Tibial artery (tissue), 4 donors: ENCODE results near the gene SNX17.

Experiments
- DNase-seq, 2 donors: peaks; one replicate each; pipeline ENCODE4 v3.0.0-alpha.2; 2019
- H3K27ac ChIP-seq, 2 donors: fragments of 200-600 bp; sonication (generic) in 1 of 2; 1 replicate in 1 of 2; 2 replicates in 1 of 2; pipeline ENCODE4 v1.5.1; 2018 to 2019; ENCODE audit warnings: mild to moderate bottlenecking in 1 of 2
- H3K27me3 ChIP-seq, 2 donors: fragments of 200-600 bp; sonication (generic) in 1 of 2; one replicate each; pipeline versions ENCODE4 v1.5.1 to v1.6.0; 2016 to 2019
- H3K36me3 ChIP-seq, 3 donors: fragments of 200-600 bp; sonication (generic) in 2 of 3; one replicate each; pipeline ENCODE4 v1.5.1; 2016 to 2019; ENCODE audit warnings: mild to moderate bottlenecking in 2 of 3
- H3K4me1 ChIP-seq, 4 donors: fragments of 200-600 bp; sonication (generic) in 2 of 4; 1 replicate in 3 of 4; 2 replicates in 1 of 4; pipeline ENCODE4 v1.5.1; 2016 to 2019
- H3K4me3 ChIP-seq, 2 donors: fragments of 200-600 bp; sonication (generic) in 1 of 2; 1 replicate in 1 of 2; 2 replicates in 1 of 2; pipeline ENCODE4 v1.5.1; 2018 to 2019; ENCODE audit warnings: mild to moderate bottlenecking in 2 of 2
- H3K9me3 ChIP-seq, 3 donors: fragments of 200-600 bp; sonication (generic) in 1 of 3; one replicate each; pipeline ENCODE4 v1.5.1; 2016 to 2019
- CTCF ChIP-seq, 2 experiments: fragments of 200-600 bp in 1 of 2; fragments of 450-650 bp in 1 of 2; IDR thresholded peaks; one replicate each; pipeline ENCODE4 v1.5.1; 2017 to 2019; ENCODE audit warnings: antibody characterized with exemption in 2 of 2, mild to moderate bottlenecking in 1 of 2, moderate library complexity in 1 of 2
- intact Hi-C: fragments of 100-400 bp; cut with DNase I; formaldehyde crosslinking; loops from one replicate; pipeline ENCODE4 v1.15.0; 2023; ENCODE audit warnings: low total_unique reads

SNX17 gene

GRCh38 chr2:27400348-27401135, 30.1 kb downstream of the SNX17 start:
- no peak for TF ChIP-seq CTCF (IDR thresholded peaks at IDR 0.05)
- Histone ChIP-seq H3K27me3 (no peaks in the 10 kb centered on the region), H3K4me1 (no peaks in the 10 kb centered on the region), H3K27ac (no peak overlapping the region), H3K4me3 (no peak overlapping the region), H3K9me3 (no peaks in the 10 kb centered on the region), H3K36me3 (peaks cover 0 to 10% (median 0%) of the 10 kb centered on the region in 3 donors)
- intact Hi-C loops, result no loop called here
- no peak for DNase-seq

- peak; percentile 41 to 42 for TF ChIP-seq CTCF (IDR thresholded peaks at IDR 0.05)
- H3K27ac ChIP-seq, result peak overlapping the region in 1 of 2 donors; percentile 80
Observed at GRCh38 chr2:27407798-27408491, 37.5 kb downstream of the SNX17 start.

GRCh38 chr2:27408601-27409320, 38.3 kb downstream of the SNX17 start:
- H3K36me3 ChIP-seq, result peaks cover 0 to 7% (median 0%) of the 10 kb centered on the region in 3 donors
- no peaks in the 10 kb centered on the region for H3K27me3 ChIP-seq
- no peak for TF ChIP-seq CTCF (IDR thresholded peaks at IDR 0.05)
- no peaks in the 10 kb centered on the region for H3K9me3 ChIP-seq
- H3K4me3 ChIP-seq, result peak overlapping the region; percentile 70 to 85
- H3K4me1 ChIP-seq, result peaks cover 0 to 22% (median 10%) of the 10 kb centered on the region in 4 donors
- intact Hi-C loops, result loop anchor here (2.0 kb wide), 1 partner anchor 20 kb away; the partner anchor contains the start of gene NRBP1
- peak overlapping the region; percentile 76 to 80 for H3K27ac ChIP-seq
- peak in 1 of 2 donors; percentile 67 for DNase-seq

More at GRCh38 chr2:27407798-27408491, 37.5 kb downstream of the SNX17 start:
- no peak for DNase-seq
- intact Hi-C loops, result loop anchor here (2.0 kb wide), 1 partner anchor 21 kb away; the partner anchor contains the start of gene NRBP1
- Histone ChIP-seq H3K27me3 (no peaks in the 10 kb centered on the region), H3K4me1 (peaks cover 0 to 22% (median 10%) of the 10 kb centered on the region in 4 donors), H3K36me3 (peaks cover 0 to 10% (median 0%) of the 10 kb centered on the region in 3 donors), H3K9me3 (no peaks in the 10 kb centered on the region), H3K4me3 (peak overlapping the region; percentile 70 to 85)

GRCh38 chr2:27409321-27410073, 39.1 kb downstream of the SNX17 start, which contains the start of gene PPM1G:
PPM1G (minus strand) TSS chr2:27409591; CDS start chr2:27409422, 169 bp downstream.
- Histone ChIP-seq H3K27me3 (no peaks in the 10 kb centered on the region), H3K4me1 (peaks cover 0 to 22% (median 10%) of the 10 kb centered on the region in 4 donors), H3K36me3 (peaks cover 0 to 7% (median 0%) of the 10 kb centered on the region in 3 donors), H3K4me3 (peak within 1 kb of the TSS; percentile 70 to 85), H3K9me3 (no peaks in the 10 kb centered on the region), H3K27ac (peak within 1 kb of the TSS; percentile 76 to 80)
- TF ChIP-seq CTCF (IDR thresholded peaks at IDR 0.05), result no peak
- intact Hi-C loops, result loop anchor here (2.0 kb wide), 1 partner anchor 19 kb away; the partner anchor contains the start of gene NRBP1
- peak; percentile 89 to 96 for DNase-seq
